BJ (cell line): Measurements from ENCODE around the gene CAPN9. TPM values are rescaled to one million over a fixed set of nuclear protein-coding genes. Genes with fewer than 3 reads are reported as not detected.

Source experiments
- CTCF ChIA-PET: fragments of 350-600 bp; formaldehyde crosslinking; extraction: SDS; loops from one replicate; lab custom pipeline; 2021; ENCODE audit warnings: antibody characterized with exemption, inconsistent platforms; lab: Yijun Ruan, JAX
- POLR2A ChIA-PET: fragments of 300-600 bp; sonication (Branson Sonifier 250); formaldehyde crosslinking; extraction: SDS; loops from one replicate; lab custom pipeline; 2021; ENCODE audit warnings: antibody characterized with exemption; lab: Charles Lee
- DNase-seq: peaks from one replicate; pipeline ENCODE4 v3.0.0-alpha.2; 2011; ENCODE audit warnings: low read depth
- H3K27me3 ChIP-seq: 2 replicates; pipeline ENCODE4 v1.6.0; 2011; ENCODE audit warnings: low read length; ENCODE audit not compliant: control insufficient read depth, insufficient read depth
- H3K36me3 ChIP-seq: 2 replicates; pipeline ENCODE4 v1.5.1; 2011; ENCODE audit warnings: low read length; ENCODE audit not compliant: control insufficient read depth, insufficient read depth
- H3K4me3 ChIP-seq: 2 replicates; pipeline ENCODE4 v1.5.1; 2011; ENCODE audit warnings: low read depth, mild to moderate bottlenecking, control low read depth, low read length
- polyA plus RNA-seq: library from polyadenylated mRNA; depleted of rRNA; stranded (reverse); fragments of >200 nt; gene quantifications from 2 replicates; pipeline ENCODE4 v1.2.3, GENCODE V29; 2011
- TF ChIP-seq, protein P1 (sequence below): IDR thresholded peaks from 2 replicates; pipeline ENCODE4 v1.5.1; 2011; ENCODE audit warnings: low read depth, mild to moderate bottlenecking, control low read depth, inconsistent platforms, low read length, moderate library complexity; ENCODE audit not compliant: insufficient read depth

CAPN9 gene
- polyA plus RNA-seq, 1 experiment: not detected

DNA sequence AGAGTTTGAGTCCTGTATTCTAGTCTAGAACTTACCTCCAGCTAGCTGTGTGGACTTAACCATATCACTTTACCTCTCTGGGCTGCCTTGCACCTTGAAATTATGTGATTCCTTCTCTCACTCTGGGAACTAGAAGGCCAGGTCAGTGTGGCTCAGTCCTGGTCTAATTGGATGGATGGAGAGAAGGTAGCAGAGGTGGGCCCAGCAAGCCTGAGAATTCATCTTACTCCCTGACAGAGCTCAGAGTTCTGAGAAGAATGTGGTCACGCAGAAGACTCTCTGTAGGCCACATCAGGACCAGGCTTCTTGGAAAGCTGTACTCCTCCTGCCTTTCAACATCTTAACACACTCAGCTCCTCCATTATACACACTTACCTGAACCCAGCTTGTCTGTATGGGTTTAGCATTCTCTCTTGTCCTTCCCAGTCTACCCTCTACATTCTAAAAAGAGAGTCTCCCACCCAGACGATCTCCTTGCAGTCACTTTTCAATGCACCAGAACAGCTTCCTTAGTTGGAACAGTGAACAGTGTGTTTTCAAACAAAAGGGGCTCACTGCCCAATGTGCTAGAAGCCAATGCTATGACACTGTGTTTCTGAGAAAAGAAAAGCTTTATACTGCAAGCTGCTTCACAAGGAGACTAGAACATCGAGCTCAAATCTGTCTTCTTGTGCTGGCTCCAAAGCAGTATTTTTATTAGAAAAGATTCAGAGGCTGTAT, 60.5 kb downstream of the CAPN9 start:
- TF ChIP-seq, protein P1, sequence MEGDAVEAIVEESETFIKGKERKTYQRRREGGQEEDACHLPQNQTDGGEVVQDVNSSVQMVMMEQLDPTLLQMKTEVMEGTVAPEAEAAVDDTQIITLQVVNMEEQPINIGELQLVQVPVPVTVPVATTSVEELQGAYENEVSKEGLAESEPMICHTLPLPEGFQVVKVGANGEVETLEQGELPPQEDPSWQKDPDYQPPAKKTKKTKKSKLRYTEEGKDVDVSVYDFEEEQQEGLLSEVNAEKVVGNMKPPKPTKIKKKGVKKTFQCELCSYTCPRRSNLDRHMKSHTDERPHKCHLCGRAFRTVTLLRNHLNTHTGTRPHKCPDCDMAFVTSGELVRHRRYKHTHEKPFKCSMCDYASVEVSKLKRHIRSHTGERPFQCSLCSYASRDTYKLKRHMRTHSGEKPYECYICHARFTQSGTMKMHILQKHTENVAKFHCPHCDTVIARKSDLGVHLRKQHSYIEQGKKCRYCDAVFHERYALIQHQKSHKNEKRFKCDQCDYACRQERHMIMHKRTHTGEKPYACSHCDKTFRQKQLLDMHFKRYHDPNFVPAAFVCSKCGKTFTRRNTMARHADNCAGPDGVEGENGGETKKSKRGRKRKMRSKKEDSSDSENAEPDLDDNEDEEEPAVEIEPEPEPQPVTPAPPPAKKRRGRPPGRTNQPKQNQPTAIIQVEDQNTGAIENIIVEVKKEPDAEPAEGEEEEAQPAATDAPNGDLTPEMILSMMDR: no peak
- Histone ChIP-seq H3K4me3 (no peak overlapping the region), H3K27me3 (no peaks in the 10 kb centered on the region), H3K36me3 (no peaks in the 10 kb centered on the region)
- no peak for DNase-seq
- POLR2A ChIA-PET: interaction anchor here (0.9 kb wide), 1 partner anchor 59 kb away, joined by 4 read pairs; no protein-coding TSS in a partner anchor
- CTCF ChIA-PET: interaction anchor here (0.8 to 4.2 kb wide), 6 partner anchors 10 to 403 kb away, joined by 3 to 33 read pairs (median 4); no protein-coding TSS in a partner anchor

DNA sequence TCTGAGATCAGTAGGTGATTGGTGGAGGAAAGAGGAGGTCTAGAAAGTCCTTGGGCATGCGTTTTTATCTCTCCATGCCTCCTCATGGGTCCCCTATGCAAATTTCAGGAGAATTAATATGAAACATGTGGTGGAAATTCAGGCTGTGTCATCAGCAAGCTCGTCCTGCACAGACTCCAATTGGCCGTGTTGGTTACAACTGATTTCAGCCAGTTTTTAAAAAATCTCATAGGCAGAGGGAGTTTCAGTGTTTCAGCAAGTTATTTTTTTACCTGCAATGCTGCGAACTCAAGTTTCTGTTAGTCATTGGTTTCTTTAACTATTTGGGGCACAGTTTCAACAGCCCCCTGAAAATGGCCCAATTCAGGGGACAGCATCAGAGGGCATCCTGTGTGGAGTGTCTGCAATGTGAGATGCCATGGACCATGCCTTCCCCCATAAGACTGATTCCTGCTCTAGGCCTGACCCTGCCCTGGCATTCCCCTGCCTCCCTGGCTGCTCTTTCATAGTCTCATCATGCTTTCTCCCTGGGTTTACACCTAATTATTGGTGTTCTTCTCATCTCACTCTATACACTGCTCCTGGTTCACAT, 61.2 kb downstream of the CAPN9 start:
- TF ChIP-seq, protein P1: no peak
- Histone ChIP-seq H3K36me3 (no peaks in the 10 kb centered on the region), H3K4me3 (no peak overlapping the region), H3K27me3 (no peaks in the 10 kb centered on the region)
- ChIA-PET CTCF (interaction anchor here (0.8 to 4.2 kb wide), 6 partner anchors 11 to 402 kb away, joined by 3 to 33 read pairs (median 4); no protein-coding TSS in a partner anchor), POLR2A (interaction anchor here (0.9 kb wide), 1 partner anchor 58 kb away, joined by 4 read pairs; no protein-coding TSS in a partner anchor)
- DNase-seq: no peak

DNA sequence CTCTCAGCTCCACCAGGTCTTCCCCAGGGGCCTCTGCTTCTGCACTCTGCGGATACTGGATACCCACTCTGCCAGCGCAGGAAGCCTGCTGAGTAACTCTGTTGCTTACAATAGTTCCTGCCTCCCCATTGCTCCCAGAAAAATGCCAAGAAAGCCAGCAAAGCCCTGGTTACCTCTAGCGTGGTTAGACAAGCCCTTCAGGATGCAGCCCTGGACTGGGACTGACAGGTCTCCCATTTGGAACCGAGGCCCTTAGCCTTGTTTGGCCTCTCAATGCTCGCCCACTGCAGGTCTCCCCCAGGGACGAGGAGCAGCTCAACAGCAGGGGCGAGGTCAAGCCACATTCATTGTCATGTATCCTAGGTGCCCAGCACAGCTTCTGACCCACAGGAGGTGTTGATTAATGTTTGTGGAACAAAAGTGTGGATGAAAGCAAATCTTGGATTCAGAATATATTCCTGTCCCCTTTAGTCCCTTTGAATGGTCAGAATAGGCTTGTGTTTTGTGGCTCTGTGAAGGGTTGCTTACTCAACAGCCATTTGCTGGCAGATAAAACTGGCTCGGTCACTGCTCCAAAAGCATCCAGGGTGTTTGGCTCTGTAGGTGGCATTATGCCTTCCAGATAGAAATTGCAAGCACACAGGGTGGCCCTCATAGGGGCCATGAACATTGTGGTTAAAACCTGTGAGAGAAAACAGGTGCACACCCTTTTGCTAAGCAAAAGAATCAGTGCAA, 62.2 kb downstream of the CAPN9 start:
- DNase-seq: no peak
- no peaks in the 10 kb centered on the region for H3K27me3 ChIP-seq
- POLR2A ChIA-PET: no interaction called here
- no peak overlapping the region for H3K4me3 ChIP-seq
- H3K36me3 ChIP-seq: no peaks in the 10 kb centered on the region
- CTCF ChIA-PET: interaction anchor here (0.6 to 4.2 kb wide), 2 partner anchors 12 to 306 kb away, joined by 3 to 33 read pairs; no protein-coding TSS in a partner anchor
- TF ChIP-seq, protein P1: no peak

DNA sequence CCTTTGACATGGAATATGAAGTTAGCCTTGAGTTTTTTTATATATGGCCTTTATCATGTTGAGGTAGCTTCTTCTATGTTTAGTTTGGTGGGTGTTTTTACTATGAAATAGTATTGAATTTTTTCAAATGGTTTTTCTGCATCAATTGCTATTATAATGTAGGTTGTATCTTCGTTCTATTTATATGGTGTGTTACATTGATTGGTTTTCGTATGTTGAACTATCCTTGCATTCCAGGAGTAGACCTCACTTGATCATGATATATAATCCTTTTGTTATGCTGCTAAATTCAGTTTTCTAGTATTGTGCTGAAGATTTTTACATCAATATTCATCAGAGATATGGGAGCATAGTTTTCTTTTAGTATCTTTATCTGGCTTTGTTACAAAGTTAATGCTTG, 65.4 kb downstream of the CAPN9 start:
- TF ChIP-seq, protein P1: no peak
- DNase-seq: no peak
- ChIA-PET CTCF (no interaction called here), POLR2A (no interaction called here)
- Histone ChIP-seq H3K36me3 (no peaks in the 10 kb centered on the region), H3K4me3 (no peak overlapping the region), H3K27me3 (no peaks in the 10 kb centered on the region)
